Psoas muscle (tissue), 8 donors: Measurements from ENCODE around the gene SPTB. TPM values are rescaled to one million over a fixed set of nuclear protein-coding genes. Genes with fewer than 3 reads are reported as not detected.

Experiments
- ATAC-seq, 4 donors: fragments of 200-7000 bp; cut with Tn5 transposase; one replicate each; pipeline ENCODE4 v1.9.1; 2020; ENCODE audit warnings: moderate library complexity in 3 of 4, mild to moderate bottlenecking in 2 of 4
- DNase-seq, 2 donors: peaks; one replicate each; pipeline ENCODE4 v3.0.0-alpha.2; 2020
- H3K27ac ChIP-seq: fragments of 200-600 bp; one replicate; pipeline ENCODE4 v1.8.0; 2022
- H3K27me3 ChIP-seq, 3 donors: fragments of 200-600 bp in 1 of 3; one replicate each; pipeline versions ENCODE4 v1.6.1 to v1.8.0; 2013 to 2022; ENCODE audit warnings: low read length in 2 of 3, mild to moderate bottlenecking in 2 of 3, moderate library complexity in 1 of 3; ENCODE audit not compliant: insufficient read depth in 3 of 3
- H3K36me3 ChIP-seq, 2 donors: fragments of 200-600 bp in 1 of 2; one replicate each; pipeline versions ENCODE4 v1.6.1 to v1.8.0; 2013 to 2022; ENCODE audit warnings: low read depth in 1 of 2, mild to moderate bottlenecking in 1 of 2, moderate library complexity in 1 of 2; ENCODE audit not compliant: insufficient read depth in 1 of 2
- H3K4me1 ChIP-seq: fragments of 200-600 bp; one replicate; pipeline ENCODE4 v1.8.0; 2022
- H3K4me3 ChIP-seq: fragments of 200-600 bp; one replicate; pipeline ENCODE4 v1.8.0; 2022; ENCODE audit warnings: mild to moderate bottlenecking
- H3K9me3 ChIP-seq: fragments of 200-600 bp; one replicate; pipeline ENCODE4 v1.8.0; 2022
- CTCF ChIP-seq: fragments of 200-600 bp; IDR thresholded peaks from one replicate; pipeline ENCODE4 v1.8.0; 2022; ENCODE audit warnings: antibody characterized with exemption
- WGBS, 3 donors: extraction: QIAGEN DNeasy Blood & Tissue Kit; methylation state at CpG; one replicate each; pipeline versions ENCODE4 v1.1.6 to v1.1.7; 2013; 5-methylcytosine and 5-hydroxymethylcytosine counted together
- intact Hi-C, 2 donors: fragments of 100-400 bp; cut with DNase I; formaldehyde crosslinking; loops; one replicate each; pipeline versions ENCODE4 v1.11.0 to v1.14.2; 2022
- polyA plus RNA-seq, 3 donors: library from polyadenylated mRNA; stranded (reverse); fragments of 200-250 nt; gene quantifications; one replicate each; pipeline ENCODE4 v1.2.3, GENCODE V29; 2013
- total RNA-seq, 4 donors: library from RNA; stranded (reverse); fragmentation: NEBNext Ultra II Directional in 2 of 4; extraction: Animal tissue kit (Norgen Biotek cat#: 25700) in 2 of 4; gene quantifications; one replicate each; pipeline versions ENCODE4 v1.2.1 to v1.2.4, GENCODE V29; 2021 to 2023
- donor health status: healthy with polysubstance abuse.
- donor health status: DM: no; HTN: no; CAD: no; lungs with moderate emphysema.
- donor health status: Bipolar disorder and iron deficiency.
- donor health status: healthy.
- donor health status: DM: yes; HTN: yes; CAD: no.
- donor health status: DM: no; HTN: no; CAD: no.
- donor health status: DM: no; HTN: no; CAD: no.
- donor health status: DM: yes; HTN: yes; CAD: no.

SPTB gene
- total and polyA plus RNA-seq, 7 donors = 43.4 to 540 (median 374) TPM

GRCh38 chr14:64704743-64705380 lies 174.8 kb downstream of the SPTB start:
- H3K27ac ChIP-seq = peak overlapping the region; percentile 74
- peaks cover 0 to 21% (median 0%) of the 10 kb centered on the region in 3 donors for H3K27me3 ChIP-seq
- intact Hi-C loops = loop anchor here in 1 of 2 donors (1.0 kb wide), 1 partner anchor 11 kb away; no protein-coding TSS in a partner anchor
- H3K36me3 ChIP-seq = no peaks in the 10 kb centered on the region
- peak overlapping the region; percentile 89 for H3K4me3 ChIP-seq
- TF ChIP-seq CTCF = no peak
- no peaks in the 10 kb centered on the region for H3K9me3 ChIP-seq
- DNase-seq (peak in 1 of 2 donors; percentile 37), ATAC-seq (peak; percentile 28 to 41 (median 34))
- WGBS, 3 donors = 4 to 14% (median 5%) methylated on average over 44 to 51 of the region's 51 CpGs
- H3K4me1 ChIP-seq = no peaks in the 10 kb centered on the region

GRCh38 chr14:64704143-64704742 lies 175.5 kb downstream of the SPTB start, which contains the start of gene PLEKHG3:
PLEKHG3 (plus strand) TSS chr14:64704424; CDS start chr14:64727632, 23,208 bp downstream.
- no peaks in the 10 kb centered on the region for H3K4me1 ChIP-seq
- WGBS, 3 donors = 1 to 2% (median 1%) methylated on average over 35 to 69 of the region's 69 CpGs
- H3K4me3 ChIP-seq = peak within 1 kb of the TSS; percentile 89
- H3K27me3 ChIP-seq = peaks cover 0 to 21% (median 0%) of the 10 kb centered on the region in 3 donors
- H3K36me3 ChIP-seq = no peaks in the 10 kb centered on the region
- no peak for TF ChIP-seq CTCF
- intact Hi-C loops = no loop called here
- ATAC-seq (peak; percentile 41 to 71 (median 55)), DNase-seq (peak; percentile 73 to 82)
- H3K27ac ChIP-seq = peak within 1 kb of the TSS; percentile 74
- H3K9me3 ChIP-seq = no peaks in the 10 kb centered on the region

DNA sequence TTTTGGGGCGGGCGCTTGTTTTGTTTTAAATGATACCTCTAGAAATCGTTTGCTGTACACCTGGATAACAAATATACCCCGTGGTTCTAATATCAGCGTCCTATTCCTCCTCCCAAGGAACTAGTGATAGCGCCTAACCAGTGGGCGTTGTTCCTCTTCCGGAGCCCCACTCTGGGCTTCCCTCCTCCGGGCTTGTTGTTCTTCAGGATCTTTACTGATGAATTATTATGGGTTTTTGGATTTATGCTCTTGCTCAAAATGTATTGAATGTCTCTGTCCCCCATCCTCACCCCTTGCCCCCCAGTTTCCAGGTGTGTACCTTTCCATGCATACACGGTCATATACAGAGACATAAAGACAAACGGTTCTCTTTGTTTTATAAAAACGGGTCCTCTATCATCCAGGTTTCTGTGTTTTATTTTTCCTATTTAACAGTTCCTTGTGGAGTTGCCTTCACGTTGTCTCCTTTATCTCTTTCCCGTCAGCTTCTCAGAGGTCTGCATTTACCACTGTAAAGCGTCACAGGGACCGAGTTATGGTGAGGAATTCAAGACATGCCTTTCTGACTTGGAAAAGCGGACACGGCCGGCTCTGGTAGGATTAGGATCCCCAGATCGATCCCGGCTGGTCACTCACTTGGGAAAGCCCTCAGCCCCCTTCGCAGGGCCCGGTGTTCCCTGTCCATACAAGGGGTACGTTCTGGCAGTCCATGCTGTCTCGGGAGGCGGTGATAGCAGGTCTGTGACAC lies 176.1 kb downstream of the SPTB start:
- Histone ChIP-seq H3K9me3 (no peaks in the 10 kb centered on the region), H3K4me3 (peak overlapping the region; percentile 89), H3K4me1 (no peaks in the 10 kb centered on the region), H3K27ac (peak overlapping the region; percentile 74), H3K27me3 (peaks cover 0 to 21% (median 0%) of the 10 kb centered on the region in 3 donors), H3K36me3 (no peaks in the 10 kb centered on the region)
- TF ChIP-seq CTCF = no peak
- ATAC-seq = no peak
- no peak for DNase-seq
- WGBS, 3 donors = 39 to 45% (median 40%) methylated on average over 26 of the region's 26 CpGs
- intact Hi-C loops = no loop called here

- Histone ChIP-seq H3K27me3 (peaks cover 0 to 21% (median 0%) of the 10 kb centered on the region in 3 donors), H3K27ac (no peak overlapping the region), H3K36me3 (no peaks in the 10 kb centered on the region), H3K9me3 (no peaks in the 10 kb centered on the region), H3K4me1 (no peaks in the 10 kb centered on the region), H3K4me3 (peak overlapping the region; percentile 89)
- 89 to 93% (median 91%) methylated on average over 25 of the region's 25 CpGs for WGBS, 3 donors
- TF ChIP-seq CTCF = no peak
- no peak for ATAC-seq
- intact Hi-C loops = no loop called here
- DNase-seq = no peak
Measured at GRCh38 chr14:64702493-64703394, 177.0 kb downstream of the SPTB start.
